Vagina (tissue), 2 donors: ENCODE measurements around the gene MAP2K2.

Source experiments
- POLR2AphosphoS5 ChIP-seq, 2 donors: sonication (generic); formaldehyde crosslinking; IDR thresholded peaks; one replicate each; pipeline ENCODE4 v1.9.0; 2017; ENCODE audit warnings: antibody characterized with exemption in 2 of 2, mild to moderate bottlenecking in 2 of 2, low read depth in 1 of 2; ENCODE audit not compliant: insufficient read depth in 1 of 2
- TF ChIP-seq, protein P1 (sequence below), 3 experiments: fragments of 450-650 bp in 2 of 3; fragments of 200-600 bp in 1 of 3; sonication (generic) in 1 of 3; IDR thresholded peaks; one replicate each; pipeline ENCODE4 v1.5.1; 2017 to 2019; ENCODE audit warnings: antibody characterized with exemption in 3 of 3, mild to moderate bottlenecking in 2 of 3, moderate library complexity in 2 of 3

DNA sequence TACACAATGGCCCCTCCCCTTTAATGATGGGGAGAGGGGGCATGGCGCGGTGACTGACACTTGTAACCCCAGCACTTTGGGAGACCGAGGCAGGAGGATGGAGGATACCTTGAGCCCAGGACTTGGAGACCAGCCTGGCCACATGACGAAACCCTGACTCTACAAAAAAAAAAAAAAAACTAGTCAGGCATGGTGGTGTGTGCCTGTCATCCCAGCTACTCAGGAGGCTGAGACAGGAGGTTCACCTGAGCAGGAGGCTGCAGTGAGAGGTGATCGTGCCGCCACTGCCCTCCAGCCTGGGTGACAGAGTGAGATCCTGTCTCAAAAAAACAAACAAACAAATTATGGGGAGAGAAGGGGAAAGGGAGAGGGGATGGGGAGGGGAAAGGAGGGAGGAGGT, 43.4 kb downstream of the MAP2K2 start:
- TF ChIP-seq POLR2AphosphoS5 (IDR thresholded peaks at IDR 0.05; ENCODE audit: insufficient read depth in 1 of 2, low read depth in 1 of 2): no peak
- TF ChIP-seq, protein P1, sequence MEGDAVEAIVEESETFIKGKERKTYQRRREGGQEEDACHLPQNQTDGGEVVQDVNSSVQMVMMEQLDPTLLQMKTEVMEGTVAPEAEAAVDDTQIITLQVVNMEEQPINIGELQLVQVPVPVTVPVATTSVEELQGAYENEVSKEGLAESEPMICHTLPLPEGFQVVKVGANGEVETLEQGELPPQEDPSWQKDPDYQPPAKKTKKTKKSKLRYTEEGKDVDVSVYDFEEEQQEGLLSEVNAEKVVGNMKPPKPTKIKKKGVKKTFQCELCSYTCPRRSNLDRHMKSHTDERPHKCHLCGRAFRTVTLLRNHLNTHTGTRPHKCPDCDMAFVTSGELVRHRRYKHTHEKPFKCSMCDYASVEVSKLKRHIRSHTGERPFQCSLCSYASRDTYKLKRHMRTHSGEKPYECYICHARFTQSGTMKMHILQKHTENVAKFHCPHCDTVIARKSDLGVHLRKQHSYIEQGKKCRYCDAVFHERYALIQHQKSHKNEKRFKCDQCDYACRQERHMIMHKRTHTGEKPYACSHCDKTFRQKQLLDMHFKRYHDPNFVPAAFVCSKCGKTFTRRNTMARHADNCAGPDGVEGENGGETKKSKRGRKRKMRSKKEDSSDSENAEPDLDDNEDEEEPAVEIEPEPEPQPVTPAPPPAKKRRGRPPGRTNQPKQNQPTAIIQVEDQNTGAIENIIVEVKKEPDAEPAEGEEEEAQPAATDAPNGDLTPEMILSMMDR (IDR thresholded peaks at IDR 0.05): no peak
